GM12878 (cell line): ENCODE results near the gene RERG. TPM values are rescaled to one million over a fixed set of nuclear protein-coding genes. Genes with fewer than 3 reads are reported as not detected.

ENCODE experiments used
- ATAC-seq: fragments of 200-7000 bp; cut with Tn5 transposase; 3 replicates; pipeline ENCODE4 v1.9.1; 2020; ENCODE audit warnings: mild to moderate bottlenecking, moderate library complexity
- BruUV-seq: library from RNA; stranded (reverse); fragments of 400-500 nt; replicated peaks from 2 replicates; lab custom pipeline; 2021; lab: Mats Ljungman, UMichigan
- CTCF ChIA-PET: fragments of 300-600 bp; sonication (Branson Sonifier 250); formaldehyde crosslinking; extraction: SDS; loops from one replicate; lab custom pipeline; 2021; ENCODE audit warnings: inconsistent platforms; lab: Yijun Ruan, JAX
- POLR2A ChIA-PET: fragments of 350-600 bp; formaldehyde crosslinking; extraction: SDS; loops from one replicate; lab custom pipeline; 2021; ENCODE audit warnings: inconsistent platforms; lab: Charles Lee
- RAD21 ChIA-PET: fragments of 300-600 bp; sonication (Branson Sonifier 250); formaldehyde crosslinking; loops from one replicate; lab custom pipeline; 2023; ENCODE audit warnings: antibody characterized with exemption; ENCODE audit not compliant: unreplicated experiment; lab: Charles Lee
- SMC1A ChIA-PET: fragments of 300-600 bp; sonication (Branson Sonifier 250); formaldehyde crosslinking; loops from one replicate; lab custom pipeline; 2023; ENCODE audit not compliant: unreplicated experiment, uncharacterized antibody; lab: Charles Lee
- DNase-seq: peaks from one replicate; pipeline ENCODE4 v3.0.0-alpha.2; 2011; ENCODE audit warnings: low read depth, low spot score
- FAIRE-seq: peaks from 3 replicates; lab custom pipeline; 2011; peaks lifted over from hg19 to GRCh38; lab: Jason Lieb, UNC
- H2AFZ ChIP-seq: 2 replicates; pipeline ENCODE4 v1.6.0; 2011; ENCODE audit warnings: low read depth, low read length, control low read depth; ENCODE audit not compliant: control insufficient read depth
- H3K27ac ChIP-seq: 2 replicates; pipeline ENCODE4 v1.5.1; 2011; ENCODE audit warnings: control low read depth; ENCODE audit not compliant: control insufficient read depth, insufficient read depth
- H3K27me3 ChIP-seq, 2 experiments: replicated peaks in 1 of 2; 2 replicates each; pipeline versions ENCODE4 v1.6.0 to v1.6.1; 2011; ENCODE audit warnings: low read length in 1 of 2; ENCODE audit not compliant: control insufficient read depth in 2 of 2, insufficient read depth in 2 of 2
- H3K36me3 ChIP-seq, 2 experiments: 2 replicates each; pipeline ENCODE4 v1.5.1; 2011; ENCODE audit warnings: low read length in 1 of 2; ENCODE audit not compliant: control insufficient read depth in 2 of 2, insufficient read depth in 2 of 2
- H3K4me1 ChIP-seq: 2 replicates; pipeline ENCODE4 v1.6.1; 2011; ENCODE audit warnings: mild to moderate bottlenecking, low read length, moderate library complexity, mixed read lengths; ENCODE audit not compliant: control insufficient read depth, insufficient read depth
- H3K4me2 ChIP-seq: 2 replicates; pipeline ENCODE4 v1.6.0; 2011; ENCODE audit warnings: control low read depth; ENCODE audit not compliant: control insufficient read depth, insufficient read depth
- H3K4me3 ChIP-seq: fragments of 200-600 bp; sonication (generic); 2 replicates; pipeline ENCODE4 v1.5.1; 2016
- H3K79me2 ChIP-seq: 2 replicates; pipeline ENCODE4 v1.6.0; 2011; ENCODE audit warnings: low read length; ENCODE audit not compliant: control insufficient read depth, insufficient read depth
- H3K9ac ChIP-seq: 2 replicates; pipeline ENCODE4 v1.8.0; 2011; ENCODE audit warnings: low read length, control low read depth, mixed read lengths; ENCODE audit not compliant: control insufficient read depth, insufficient read depth
- H3K9me3 ChIP-seq: replicated peaks from 3 replicates; pipeline ENCODE4 v1.5.1; 2011; ENCODE audit warnings: mild to moderate bottlenecking, low read length; ENCODE audit not compliant: control insufficient read depth, insufficient read depth
- H4K20me1 ChIP-seq: 2 replicates; pipeline ENCODE4 v1.6.0; 2011; ENCODE audit not compliant: control insufficient read depth, insufficient read depth
- CBX3 ChIP-seq: fragments of 200-600 bp; sonication (generic); IDR thresholded peaks from 2 replicates; pipeline ENCODE4 v1.6.1; 2016; ENCODE audit warnings: low read depth, borderline replicate concordance
- CHD2 ChIP-seq: IDR thresholded peaks from 2 replicates; pipeline ENCODE4 v1.6.1; 2011; ENCODE audit warnings: low read depth, low read length, improper control_type of control experiment, borderline replicate concordance
- CREB1 ChIP-seq: IDR thresholded peaks from 2 replicates; pipeline ENCODE4 v1.6.1; 2012; ENCODE audit warnings: low read depth, mild to moderate bottlenecking, inconsistent platforms
- EED ChIP-seq: sonication (generic); IDR thresholded peaks from 2 replicates; pipeline ENCODE4 v1.6.1; 2016; ENCODE audit warnings: antibody characterized with exemption, low read depth
- EP300 ChIP-seq, 2 experiments: fragments of 150-350 bp in 1 of 2; IDR thresholded peaks; 2 replicates each; pipeline ENCODE4 v1.6.1; 2011 to 2012; ENCODE audit warnings: low read depth in 2 of 2, low read length in 2 of 2, borderline replicate concordance in 1 of 2, improper control_type of control experiment in 1 of 2, inconsistent platforms in 1 of 2; ENCODE audit not compliant: control insufficient read depth in 1 of 2
- ETV6 ChIP-seq, 2 experiments: fragments of 450-650 bp in 1 of 2; IDR thresholded peaks in 1 of 2; conservative IDR thresholded peaks in 1 of 2; 2 replicates each; pipeline ENCODE4 v1.6.1; 2014; ENCODE audit warnings: antibody characterized with exemption in 1 of 2, borderline replicate concordance in 1 of 2, low read depth in 1 of 2, mild to moderate bottlenecking in 1 of 2, moderate library complexity in 1 of 2
- FOXM1 ChIP-seq: IDR thresholded peaks from 2 replicates; pipeline ENCODE4 v1.6.1; 2012; ENCODE audit warnings: low read depth, mild to moderate bottlenecking, inconsistent platforms, low read length, moderate library complexity
- GABPA ChIP-seq: IDR thresholded peaks from 2 replicates; pipeline ENCODE4 v1.6.1; 2014; ENCODE audit warnings: antibody characterized with exemption, low read depth, mild to moderate bottlenecking, inconsistent platforms
- GATAD2B ChIP-seq: fragments of 450-650 bp; conservative IDR thresholded peaks from 2 replicates; pipeline ENCODE4 v1.6.1; 2017; ENCODE audit warnings: low read depth, mild to moderate bottlenecking, moderate library complexity
- KDM1A ChIP-seq: fragments of 200-600 bp; sonication (generic); IDR thresholded peaks from 2 replicates; pipeline ENCODE4 v1.6.1; 2016; ENCODE audit warnings: borderline replicate concordance
- PBX3 ChIP-seq: IDR thresholded peaks from 2 replicates; pipeline ENCODE4 v1.6.1; 2011; ENCODE audit warnings: mild to moderate bottlenecking, low read depth, low read length, moderate library complexity; ENCODE audit not compliant: insufficient replicate concordance
- RAD21 ChIP-seq: IDR thresholded peaks from 2 replicates; pipeline ENCODE4 v1.6.1; 2011; ENCODE audit warnings: mild to moderate bottlenecking, low read depth, low read length, moderate library complexity; ENCODE audit not compliant: insufficient read depth
- STAT1 ChIP-seq: fragments of 450-650 bp; conservative IDR thresholded peaks from 2 replicates; pipeline ENCODE4 v1.6.1; 2014; ENCODE audit warnings: antibody characterized with exemption, mild to moderate bottlenecking
- WRNIP1 ChIP-seq: IDR thresholded peaks from 2 replicates; pipeline ENCODE4 v1.6.1; 2011; ENCODE audit warnings: low read depth, low read length, improper control_type of control experiment, borderline replicate concordance
- ZBED1 ChIP-seq: IDR thresholded peaks from 2 replicates; pipeline ENCODE4 v1.6.1; 2016; ENCODE audit warnings: borderline replicate concordance
- ZNF217 ChIP-seq: fragments of 450-650 bp; IDR thresholded peaks from 2 replicates; pipeline ENCODE4 v1.6.1; 2017; ENCODE audit warnings: antibody characterized with exemption, mild to moderate bottlenecking
- ZNF592 ChIP-seq: fragments of 450-650 bp; IDR thresholded peaks from 2 replicates; pipeline ENCODE4 v1.6.1; 2017; ENCODE audit warnings: mild to moderate bottlenecking, moderate library complexity
- ZSCAN29 ChIP-seq: fragments of 450-650 bp; IDR thresholded peaks from 2 replicates; pipeline ENCODE4 v1.6.1; 2017; ENCODE audit warnings: mild to moderate bottlenecking, moderate library complexity
- WGBS: methylation state at CpG from one replicate; pipeline ENCODE4 v1.1.6; 2016; ENCODE audit warnings: low lambda C conversion rate; ENCODE audit not compliant: insufficient replicate concordance, insufficient coverage; ENCODE audit errors: missing lambda C conversion rate; 5-methylcytosine and 5-hydroxymethylcytosine counted together
- in situ Hi-C: fragments of 300-500 bp; cut with MboI; formaldehyde crosslinking; loops from 9 replicates; pipeline ENCODE4 v1.14.3; 2018; ENCODE audit warnings: mixed read lengths
- intact Hi-C: fragments of 100-400 bp; cut with micrococcal nuclease; formaldehyde crosslinking; loops from one replicate; pipeline ENCODE4 v1.14.2; 2022; ENCODE audit not compliant: unreplicated experiment
- polyA plus RNA-seq, 11 experiments: library from polyadenylated mRNA; depleted of rRNA in 4 of 11; unstranded in 6 of 11; stranded (reverse) in 5 of 11; fragments of >200 nt; fragmentation: Nextera tagmentation in 4 of 11; fragmentation: Illumina TruSeq in 1 of 11; extraction: Ambion mirVana in 4 of 11; extraction: Trizol in 1 of 11; gene quantifications; 1 replicate in 1 of 11; 2 replicates in 10 of 11; pipeline versions ENCODE4 v1.2.1 to v1.2.3, GENCODE V29; 2011 to 2016; ENCODE audit warnings: inconsistent platforms in 2 of 11, missing spikeins in 2 of 11, low read depth in 1 of 11
- total RNA-seq, 4 experiments: library from RNA; depleted of rRNA in 3 of 4; stranded (reverse); fragments of >200 nt in 3 of 4; fragmentation: Illumina TruSeq in 1 of 4; extraction: Trizol in 1 of 4; gene quantifications; 2 replicates each; pipeline versions ENCODE4 v1.2.1 to v1.2.3, GENCODE V29; 2013 to 2021

Gene RERG
- total and polyA plus RNA-seq, 10 of the 15 experiments (the other 5 are each of a cell fraction or from before 2014, with no cell fraction given): 0.03 to 5.3 (median 0.05) TPM; not detected in 5

GRCh38 chr12:15201056-15201455 is 20.2 kb downstream of the RERG start:
- Histone ChIP-seq H3K27ac (no peak overlapping the region), H3K9ac (no peak overlapping the region), H3K27me3 (no peaks in the 10 kb centered on the region), H3K4me3 (no peak overlapping the region), H3K9me3 (no peaks in the 10 kb centered on the region), H4K20me1 (no peaks in the 10 kb centered on the region), H3K4me1 (no peaks in the 10 kb centered on the region), H3K36me3 (no peaks in the 10 kb centered on the region), H3K79me2 (no peaks in the 10 kb centered on the region), H3K4me2 (no peak overlapping the region), H2AFZ (no peak overlapping the region)
- ATAC-seq (no peak), FAIRE-seq (no peak), DNase-seq (no peak)
- BruUV-seq: no TSS peak
- RAD21 ChIA-PET: no interaction called here
- SMC1A ChIA-PET: interaction anchor here (0.6 to 1.8 kb wide), 2 partner anchors 10 to 11 kb away, joined by 3 to 4 read pairs; no protein-coding TSS in a partner anchor
- in situ Hi-C loops (no loop called here), intact Hi-C loops (loop anchor here (5.0 kb wide), 1 partner anchor 184 kb away; no protein-coding TSS in a partner anchor)
- POLR2A ChIA-PET: no interaction called here
- WGBS: 89% methylated on average over 1 of the region's 1 CpG
- CTCF ChIA-PET: interaction anchor here (0.9 to 2.8 kb wide), 3 partner anchors 19 to 46 kb away, joined by 3 to 10 read pairs (median 3); partner anchors contain the start of gene RERG
- TF ChIP-seq ETV6 (conservative IDR thresholded peaks at IDR 0.05 in 1 of 2, IDR thresholded peaks at IDR 0.05 in 1 of 2; ENCODE audit: borderline replicate concordance in 1 of 2, low read depth in 1 of 2): no peak
- TF ChIP-seq ZNF217: no peak
- TF ChIP-seq EED: no peak
- TF ChIP-seq GABPA: no peak
- no peak for TF ChIP-seq PBX3
- TF ChIP-seq ZBED1: no peak
- no peak for TF ChIP-seq EP300 (IDR thresholded peaks at IDR 0.05; ENCODE audit: borderline replicate concordance in 1 of 2, control insufficient read depth in 1 of 2, low read depth in 2 of 2, low read length in 2 of 2)
- TF ChIP-seq RAD21: no peak
- TF ChIP-seq STAT1: no peak
- TF ChIP-seq KDM1A: no peak
- TF ChIP-seq GATAD2B: no peak
- TF ChIP-seq ZSCAN29: no peak
- TF ChIP-seq CREB1: no peak
- TF ChIP-seq ZNF592: no peak
- TF ChIP-seq CHD2: no peak
- no peak for TF ChIP-seq CBX3
- TF ChIP-seq WRNIP1: no peak
- no peak for TF ChIP-seq FOXM1
